ENCODE results near the gene CLDN20.
"Not testable (repeated sequence)": the region's sequence is repeated elsewhere in the genome, so short reads cannot be mapped to it uniquely, and the experiment has no call there.

The CLDN20 gene, protein sequence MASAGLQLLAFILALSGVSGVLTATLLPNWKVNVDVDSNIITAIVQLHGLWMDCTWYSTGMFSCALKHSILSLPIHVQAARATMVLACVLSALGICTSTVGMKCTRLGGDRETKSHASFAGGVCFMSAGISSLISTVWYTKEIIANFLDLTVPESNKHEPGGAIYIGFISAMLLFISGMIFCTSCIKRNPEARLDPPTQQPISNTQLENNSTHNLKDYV

DNA sequence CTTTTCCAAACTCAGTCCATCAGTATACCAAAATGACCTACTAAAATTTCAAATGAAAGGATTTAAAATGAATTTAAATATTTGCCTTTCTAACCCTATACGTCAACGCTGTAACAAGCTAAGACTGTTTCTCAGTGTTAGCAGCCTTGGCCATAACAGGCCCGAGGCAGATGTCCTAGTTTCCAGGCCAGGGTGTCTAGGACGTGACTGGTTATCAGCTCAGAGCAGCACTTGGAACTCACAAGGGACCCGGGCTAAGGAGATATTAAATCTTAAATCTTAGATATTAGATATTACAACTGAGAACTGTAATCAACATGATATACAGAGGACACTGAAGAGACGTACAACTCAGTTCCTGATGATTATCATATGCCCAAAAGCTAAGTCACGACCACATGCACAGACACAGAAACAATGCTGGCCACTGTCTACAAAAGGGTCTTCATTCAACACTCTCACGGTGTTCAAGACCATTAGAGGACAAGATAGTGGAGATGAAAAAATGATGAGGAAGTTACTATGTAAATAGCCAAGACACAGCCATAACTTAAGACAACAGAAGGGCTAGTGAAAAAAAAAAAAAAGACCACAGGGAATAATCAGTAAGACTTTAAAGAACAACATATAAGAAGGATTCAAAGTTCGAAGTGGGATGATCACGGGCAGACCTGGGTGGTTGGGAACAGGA is at the start of gene CLDN20:
CLDN20 (plus strand) TSS at position 641 of the 691 bp plus-strand sequence. CDS start 11,707 bp downstream, outside the sequence.
- no peak for DNase-seq (ENCODE audit: low spot score)

DNA sequence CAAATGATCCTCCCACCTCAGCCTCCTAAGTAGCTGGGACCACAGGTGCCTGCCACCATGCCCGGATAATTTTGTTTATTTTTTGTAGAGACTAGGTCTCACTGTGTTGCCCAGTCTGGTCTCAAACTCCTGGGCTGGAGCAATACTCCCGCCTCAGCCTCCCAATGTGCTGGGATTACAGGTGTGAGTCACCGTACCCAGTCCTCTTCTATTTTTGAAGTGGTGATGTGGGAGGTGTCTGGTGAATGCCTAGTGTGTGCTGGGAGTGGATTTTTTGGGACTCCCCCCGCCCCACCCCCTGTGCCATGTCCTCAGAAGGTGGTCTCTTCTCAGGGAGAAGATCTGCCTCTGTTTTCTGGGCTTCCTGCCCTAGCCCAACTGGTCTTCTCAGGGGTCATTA is 47.9 kb upstream of the CLDN20 start:
- no peak for DNase-seq (ENCODE audit: low spot score)

DNA sequence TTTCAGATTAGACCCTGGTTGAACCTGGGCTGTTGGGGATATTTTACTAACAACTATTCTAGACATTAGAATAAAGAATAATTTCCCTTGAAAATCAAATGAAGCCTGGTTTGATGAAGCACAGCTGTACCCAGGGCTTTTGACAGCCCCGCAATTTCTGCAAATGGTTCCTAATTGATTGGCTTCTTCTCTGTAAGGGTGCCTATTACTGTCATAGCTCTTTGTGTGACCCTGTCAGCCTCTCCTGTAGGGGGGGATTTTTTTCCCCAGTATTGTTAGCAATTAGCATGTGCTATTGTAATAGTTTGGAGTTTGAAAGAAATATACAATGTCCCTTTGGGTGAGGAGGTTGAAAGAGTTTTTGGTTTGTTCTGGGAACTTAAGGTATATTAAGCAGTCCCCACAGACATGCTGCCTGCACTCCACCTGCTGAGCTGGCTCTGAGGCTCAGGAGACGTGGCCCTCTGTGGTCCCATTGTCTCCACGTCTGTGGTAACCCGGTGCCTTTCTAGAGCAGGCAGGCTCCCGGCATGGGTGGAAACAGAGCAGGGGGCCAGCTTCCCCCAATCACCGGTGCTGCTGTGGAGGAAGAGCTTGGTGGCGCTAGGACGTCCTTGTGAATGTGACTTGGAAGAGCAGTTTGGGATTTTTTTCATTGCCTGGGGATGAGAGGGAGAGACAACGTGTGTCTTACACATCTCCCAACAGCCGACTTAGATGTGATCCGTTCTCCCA is 47.3 kb upstream of the CLDN20 start:
- no peak for DNase-seq (ENCODE audit: low spot score)

DNA sequence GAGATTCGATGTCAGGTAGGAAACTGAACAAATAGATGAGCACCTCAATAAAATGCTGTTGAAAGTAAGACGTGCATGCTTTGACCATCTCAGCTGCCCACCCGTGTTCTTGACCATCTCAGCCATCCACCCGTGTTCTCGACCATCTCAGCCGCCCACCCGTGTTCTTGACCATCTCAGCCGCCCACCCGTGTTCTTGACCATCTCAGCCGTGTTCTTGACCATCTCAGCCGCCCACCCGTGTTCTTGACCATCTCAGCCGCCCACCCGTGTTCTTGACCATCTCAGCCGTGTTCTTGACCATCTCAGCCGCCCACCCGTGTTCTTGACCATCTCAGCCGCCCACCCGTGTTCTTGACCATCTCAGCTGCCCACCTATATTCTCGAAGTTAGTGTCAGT is 45.1 kb upstream of the CLDN20 start:
- not testable (repeated sequence) for DNase-seq (ENCODE audit: low spot score)

DNA sequence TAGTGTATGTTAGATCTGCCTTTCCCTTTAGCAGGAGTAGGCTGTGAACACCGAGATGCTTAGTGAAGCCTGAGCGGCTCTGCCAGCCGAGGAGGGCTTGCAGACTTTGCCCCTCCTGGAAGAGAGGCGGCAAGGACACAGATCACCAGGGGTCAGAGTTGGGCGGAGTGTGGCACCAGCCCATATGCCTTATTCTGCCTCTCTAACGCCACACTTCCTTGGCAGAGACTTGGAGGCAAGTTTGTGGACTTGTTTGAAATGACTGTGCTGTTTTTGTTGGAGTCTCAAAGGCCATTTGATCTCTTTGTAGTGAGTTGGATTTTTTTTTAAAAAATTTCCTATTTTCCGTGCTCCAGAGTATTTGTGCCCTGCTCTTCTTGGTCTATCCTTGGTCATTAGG is 44.5 kb upstream of the CLDN20 start:
- no peak for DNase-seq (ENCODE audit: low spot score)

DNA sequence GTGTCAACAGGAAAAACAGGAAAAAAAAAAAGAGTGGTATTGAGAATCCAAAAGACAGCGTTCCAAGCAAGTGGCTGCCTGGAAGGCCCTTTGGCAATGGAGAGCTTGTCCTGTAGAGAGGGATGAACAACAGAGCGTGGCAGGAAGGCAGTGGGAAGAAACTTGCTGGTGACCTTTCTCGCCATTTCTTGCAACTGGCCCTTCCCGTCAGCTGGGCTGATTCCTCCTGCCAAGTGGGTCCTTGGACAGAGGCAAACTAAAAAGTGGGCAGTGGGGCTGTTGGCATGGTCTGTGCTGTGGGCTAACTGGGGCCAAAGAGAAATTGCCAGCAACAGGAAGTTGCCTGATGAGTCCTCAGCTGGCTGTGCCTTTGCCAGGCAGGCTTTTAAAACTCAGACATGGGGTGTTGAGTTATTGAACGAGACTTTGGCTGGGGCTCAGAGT is 43.9 kb upstream of the CLDN20 start:
- no peak for DNase-seq (ENCODE audit: low spot score)

DNA sequence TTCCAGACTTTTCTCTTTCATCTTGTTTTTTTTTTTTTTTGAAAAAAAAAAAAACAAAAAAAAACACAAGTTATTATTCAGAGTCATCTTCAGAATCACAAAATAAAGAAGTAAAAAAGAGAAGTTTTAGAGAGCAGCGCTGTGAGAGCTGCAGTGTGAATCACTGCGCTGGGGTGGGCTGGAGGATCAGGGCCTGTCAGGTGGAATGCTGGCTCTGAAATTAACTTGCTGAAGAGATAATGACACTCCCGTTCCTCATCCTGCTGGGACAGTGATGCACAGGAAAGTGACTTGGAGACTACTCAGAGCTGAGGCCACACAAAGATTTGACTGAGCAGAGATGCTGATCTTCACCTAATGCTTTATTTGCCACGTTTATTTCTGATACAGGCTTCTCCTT is 42.7 kb upstream of the CLDN20 start:
- DNase-seq (ENCODE audit: low spot score) = no peak

DNA sequence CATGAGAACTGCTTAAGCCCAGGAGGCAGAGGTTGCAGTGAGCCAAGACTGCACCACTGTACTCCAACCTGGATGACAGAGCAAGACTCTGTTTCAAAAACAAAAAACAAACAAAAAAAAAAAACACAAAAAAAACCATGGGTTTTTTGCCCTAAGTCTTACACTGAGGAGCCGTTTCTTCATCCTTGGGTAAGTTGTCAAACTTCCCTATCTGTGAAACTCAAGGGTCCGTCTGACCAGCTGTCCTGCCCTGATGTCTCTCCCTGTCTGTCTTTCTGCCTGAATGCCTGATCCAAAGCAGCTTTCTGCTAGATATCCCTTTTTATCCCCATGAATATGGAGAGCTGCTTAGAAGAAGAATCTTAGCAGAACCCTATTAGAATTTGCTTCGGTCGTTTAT is 41.3 kb upstream of the CLDN20 start:
- no peak for DNase-seq (ENCODE audit: low spot score)

DNA sequence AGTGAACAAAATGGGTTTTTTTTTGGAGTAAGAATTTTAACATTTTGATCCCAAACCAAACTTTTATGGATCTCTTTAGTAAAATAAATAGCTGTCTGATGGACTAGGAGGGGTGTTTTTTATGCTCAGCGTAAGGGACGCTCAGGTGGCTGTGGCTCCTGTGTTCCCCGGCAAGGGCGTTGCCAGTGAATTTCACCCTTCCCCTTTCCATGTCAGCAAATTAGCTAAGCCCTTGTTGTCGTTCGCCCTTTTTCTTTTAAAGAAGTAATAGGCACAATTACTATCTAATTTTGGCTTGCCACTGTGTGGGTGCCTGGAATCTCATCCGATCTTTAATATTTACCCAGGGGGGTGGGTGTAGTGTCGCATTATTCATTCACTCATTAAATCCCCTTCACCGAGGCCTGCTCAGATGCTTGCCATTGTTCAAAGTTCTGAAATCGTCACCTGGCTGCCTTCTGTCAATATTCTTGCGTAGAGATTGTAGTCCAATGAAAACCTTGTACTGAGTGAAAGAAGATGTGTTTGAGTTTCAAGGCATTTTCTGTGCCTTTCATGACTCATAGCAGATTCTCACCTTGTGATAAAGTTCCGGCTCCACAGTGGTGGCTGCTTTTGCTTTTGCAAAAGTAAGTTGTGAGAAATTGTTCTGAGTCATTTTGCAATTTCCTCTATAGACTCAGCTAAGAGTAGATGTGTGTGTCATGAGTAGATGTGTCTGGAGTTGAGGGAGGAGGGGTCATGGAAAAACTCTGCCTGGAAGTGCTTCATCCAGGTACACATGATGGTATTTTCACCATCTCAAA is 40.0 kb upstream of the CLDN20 start:
- DNase-seq (ENCODE audit: low spot score) = no peak

DNA sequence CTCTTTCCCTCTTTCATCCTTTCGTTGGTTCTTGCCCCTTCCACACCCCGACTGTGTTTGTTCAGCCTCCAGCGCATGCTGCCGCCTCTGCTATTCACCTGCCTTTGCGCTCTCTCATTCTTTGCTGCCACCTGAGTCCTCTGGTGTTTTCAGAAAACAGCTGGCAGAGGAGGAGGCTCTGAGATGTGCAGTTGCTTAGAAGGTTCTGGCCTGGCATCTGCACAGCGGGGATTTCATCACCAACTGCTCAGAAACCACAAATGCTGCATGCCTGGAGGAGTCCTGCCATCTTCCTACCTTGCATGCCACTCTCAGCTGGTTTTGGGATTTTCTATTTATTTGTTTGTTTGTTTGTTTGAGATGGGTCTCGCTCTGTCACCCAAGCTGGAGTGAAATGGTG is 39.2 kb upstream of the CLDN20 start:
- no peak for DNase-seq (ENCODE audit: low spot score)

DNA sequence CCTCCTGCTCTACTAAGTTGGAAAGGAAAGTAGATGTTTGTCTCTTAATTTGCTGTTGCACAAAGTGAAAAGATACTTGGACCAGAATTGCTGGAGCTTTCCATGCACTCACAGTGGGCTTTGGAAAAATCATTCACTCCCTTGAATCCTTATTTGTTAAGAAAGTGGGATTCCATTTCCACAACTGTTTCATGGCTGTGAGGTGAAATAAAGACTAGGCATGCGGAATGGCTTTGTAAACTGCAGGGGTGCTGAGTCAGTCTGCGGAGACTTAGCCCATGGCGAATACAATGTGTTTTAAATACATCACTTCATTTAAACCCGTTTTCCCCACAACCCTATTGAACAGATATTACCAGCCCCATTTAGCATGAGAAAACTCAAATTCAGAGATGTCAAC is 36.8 kb upstream of the CLDN20 start:
- no peak for DNase-seq (ENCODE audit: low spot score)

DNA sequence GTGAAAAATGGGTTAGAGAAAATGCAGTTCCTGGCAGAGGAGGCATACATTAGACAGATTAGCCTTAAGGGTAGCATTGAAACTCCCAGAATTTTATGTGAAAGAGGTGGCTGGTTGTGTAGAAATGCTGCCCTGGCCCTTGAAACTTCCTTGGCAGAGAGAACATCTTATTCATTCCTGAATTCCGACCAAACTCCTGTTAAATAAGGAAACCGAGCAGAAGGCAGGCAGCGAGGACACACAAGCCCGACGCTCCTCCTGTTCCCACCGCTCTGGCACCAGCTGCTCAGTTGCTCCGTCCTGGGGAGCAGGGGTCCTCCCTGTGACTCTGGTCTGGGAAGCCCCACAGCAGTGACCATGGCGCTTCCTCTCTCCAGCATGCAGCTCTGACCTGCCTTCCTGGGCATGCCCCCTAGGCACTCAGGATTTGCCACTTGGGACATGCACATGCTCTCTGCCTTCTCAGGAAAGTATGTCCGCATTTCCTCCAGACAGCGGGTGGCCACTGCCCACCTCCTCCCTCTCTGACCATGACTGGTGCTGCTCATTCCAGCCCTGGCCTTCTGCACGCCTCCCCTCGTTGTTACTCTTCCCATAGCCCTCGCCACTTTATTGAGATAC is 35.2 kb upstream of the CLDN20 start:
- no peak for DNase-seq (ENCODE audit: low spot score)

DNA sequence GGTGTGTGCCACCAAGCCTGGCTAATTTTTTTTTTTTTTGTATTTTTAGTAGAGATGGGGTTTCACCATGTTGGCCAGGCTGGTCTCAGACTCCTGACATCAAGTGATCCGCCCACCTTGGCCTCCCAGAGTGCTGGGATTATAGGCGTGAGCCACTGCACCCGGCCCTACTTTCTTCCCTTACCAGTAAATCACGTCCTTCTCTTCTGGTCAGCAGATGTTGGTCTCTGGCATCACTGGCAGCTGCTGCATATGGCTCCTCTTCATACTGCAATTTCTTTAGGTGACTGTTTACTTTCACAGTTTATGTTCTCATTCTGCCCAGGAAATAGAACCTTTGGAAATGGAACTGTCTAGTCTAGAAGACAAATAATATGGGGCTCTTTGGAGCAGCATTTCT is 32.8 kb upstream of the CLDN20 start:
- not testable (repeated sequence) for DNase-seq (ENCODE audit: low spot score)

DNA sequence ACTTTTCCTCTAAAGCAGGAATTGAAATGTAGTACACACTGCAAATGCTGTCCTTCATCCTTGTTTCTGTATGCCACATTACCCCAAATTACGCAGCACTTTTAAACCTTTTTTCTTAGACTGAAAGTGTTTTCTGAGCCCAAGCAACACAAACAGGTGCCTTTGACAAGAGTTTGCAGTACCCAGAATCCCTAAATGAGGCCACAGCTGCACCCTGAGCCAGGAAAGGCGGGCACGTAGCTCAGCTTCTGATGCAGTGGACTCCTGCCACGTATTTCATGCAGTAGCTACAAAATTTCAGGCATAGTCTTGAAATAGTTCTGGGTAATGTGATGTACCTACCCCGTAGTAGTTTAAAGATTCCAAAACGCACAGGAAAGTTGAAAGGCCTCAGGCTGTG is 31.0 kb upstream of the CLDN20 start:
- no peak for DNase-seq (ENCODE audit: low spot score)

DNA sequence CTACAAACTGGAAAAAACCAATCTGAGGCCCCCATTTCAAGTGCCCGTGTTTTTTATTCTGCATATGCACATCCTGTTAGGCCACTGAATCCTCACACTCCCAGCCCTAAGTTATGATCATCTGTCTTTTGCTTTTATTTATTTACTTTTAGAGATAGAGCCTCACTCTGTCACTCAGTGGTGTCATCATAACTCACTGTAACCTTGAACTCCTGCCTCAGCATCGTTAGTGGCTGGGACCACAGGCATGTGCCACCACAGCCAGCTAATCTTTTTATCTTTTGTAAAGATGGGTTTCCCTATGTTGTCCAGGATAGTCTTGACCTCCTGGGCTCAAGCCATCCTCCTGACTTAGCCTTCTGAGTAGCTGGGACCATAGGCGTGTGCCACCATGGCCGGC is 29.6 kb upstream of the CLDN20 start:
- no peak for DNase-seq (ENCODE audit: low spot score)

DNA sequence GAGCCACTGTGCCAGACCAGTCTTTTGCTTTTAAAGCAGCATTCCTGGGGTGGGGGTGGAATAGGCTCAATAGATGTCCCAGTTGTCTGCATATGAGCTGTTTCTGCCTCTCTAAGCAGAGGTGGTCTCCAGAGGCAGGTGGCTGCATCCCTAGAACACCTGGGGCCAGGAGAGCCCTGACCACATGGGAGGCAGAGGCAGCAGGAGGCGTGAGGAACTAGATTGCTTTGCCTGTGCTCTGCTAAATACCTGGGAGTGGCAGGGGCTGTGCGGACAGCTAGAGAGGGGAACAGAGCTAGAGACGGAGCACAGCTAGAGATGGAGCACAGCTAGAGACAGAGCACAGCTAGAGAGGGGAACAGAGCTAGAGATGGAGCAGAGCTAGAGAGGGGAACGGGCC is 29.1 kb upstream of the CLDN20 start:
- DNase-seq (ENCODE audit: low spot score) = no peak

DNA sequence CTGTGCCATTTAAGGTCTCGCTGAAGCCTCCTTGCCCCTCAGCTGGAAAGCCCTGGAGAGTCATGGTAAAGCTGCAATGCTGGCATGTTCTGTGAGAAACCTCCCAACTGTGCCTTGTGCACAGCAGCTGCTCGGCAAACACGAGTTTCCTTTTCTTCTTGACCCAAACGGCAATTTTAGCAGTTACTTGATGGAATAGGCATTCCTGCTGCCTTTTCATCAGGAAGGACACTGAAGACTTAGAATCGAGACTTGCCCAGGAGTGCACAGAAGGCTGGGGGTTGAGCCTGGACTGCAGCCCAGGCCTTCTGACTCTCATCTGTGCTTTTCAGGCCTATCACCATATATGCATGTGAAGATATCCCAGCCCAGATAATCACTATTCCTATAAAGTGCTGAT is 28.7 kb upstream of the CLDN20 start:
- no peak for DNase-seq (ENCODE audit: low spot score)

DNA sequence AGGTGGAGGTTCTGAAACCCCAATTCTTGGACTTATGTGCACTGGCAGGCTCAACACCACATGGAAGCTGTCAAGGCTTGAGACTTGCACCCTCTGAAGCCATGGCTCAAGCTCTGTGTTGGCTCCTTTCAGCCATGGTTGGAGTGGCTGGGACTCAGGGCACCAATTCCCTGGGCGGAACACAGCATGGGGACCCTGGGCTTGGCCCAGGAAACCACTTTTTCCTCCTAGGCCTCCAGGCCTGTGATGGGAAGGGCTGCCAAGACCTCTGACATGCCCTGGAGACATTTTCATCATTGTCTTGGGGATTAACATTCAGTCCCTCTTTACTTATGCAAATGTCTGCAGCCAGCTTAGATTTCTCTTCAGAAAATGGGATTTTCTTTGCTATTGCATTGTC is 26.2 kb upstream of the CLDN20 start:
- DNase-seq (ENCODE audit: low spot score) = no peak

DNA sequence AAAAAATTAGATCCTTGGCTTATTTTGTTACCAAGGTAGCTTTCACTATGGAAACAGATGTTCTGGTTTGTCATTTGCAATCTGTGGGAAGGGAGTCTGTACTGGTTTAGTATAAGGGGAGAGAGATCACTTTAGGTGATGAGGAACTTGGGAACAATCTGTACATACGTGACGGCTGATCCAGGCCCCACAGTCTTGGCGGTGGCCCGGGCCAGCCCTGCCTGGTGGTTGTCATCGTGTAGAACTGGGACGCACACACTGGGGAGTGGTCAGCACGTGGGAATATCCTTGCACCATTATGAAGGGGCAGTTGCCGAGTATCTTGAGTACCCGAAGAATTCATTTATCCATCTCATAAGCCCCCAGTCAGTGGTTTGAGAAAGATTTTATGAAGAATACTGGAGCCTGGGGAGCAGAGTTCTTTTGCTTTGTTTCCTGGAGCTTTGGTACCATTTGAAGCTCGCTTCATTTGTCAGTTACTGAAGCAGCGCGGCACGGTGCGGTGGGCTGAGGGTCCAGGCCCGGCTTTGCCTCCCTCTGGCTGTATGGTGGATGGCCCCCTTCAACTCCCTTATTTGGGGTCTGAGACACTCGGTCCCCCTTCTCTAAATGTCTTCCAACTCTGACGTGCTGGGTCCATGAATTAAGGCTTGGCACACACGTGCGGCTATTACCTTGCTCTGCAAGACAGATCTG is 22.8 kb upstream of the CLDN20 start:
- DNase-seq (ENCODE audit: low spot score) = no peak

DNA sequence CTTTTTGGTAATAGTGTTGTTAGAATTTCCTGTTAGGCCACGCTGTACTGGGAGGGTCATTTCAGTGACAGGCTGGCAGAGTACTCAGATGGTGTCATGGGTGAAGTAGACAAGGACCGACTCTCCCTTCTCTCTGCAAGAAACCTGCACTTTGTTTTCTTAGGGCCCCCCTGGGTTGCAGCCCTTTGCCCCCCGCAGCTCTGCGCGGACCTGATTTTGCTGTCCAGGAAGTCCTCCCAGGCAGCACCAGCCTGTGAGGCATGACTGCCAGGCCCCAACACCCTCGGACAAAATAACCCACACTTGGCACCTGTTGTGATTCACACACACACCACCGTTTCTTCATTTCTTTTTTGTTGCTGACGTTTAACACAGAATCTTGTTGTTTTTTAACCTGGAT is 21.8 kb upstream of the CLDN20 start:
- no peak for DNase-seq (ENCODE audit: low spot score)

DNA sequence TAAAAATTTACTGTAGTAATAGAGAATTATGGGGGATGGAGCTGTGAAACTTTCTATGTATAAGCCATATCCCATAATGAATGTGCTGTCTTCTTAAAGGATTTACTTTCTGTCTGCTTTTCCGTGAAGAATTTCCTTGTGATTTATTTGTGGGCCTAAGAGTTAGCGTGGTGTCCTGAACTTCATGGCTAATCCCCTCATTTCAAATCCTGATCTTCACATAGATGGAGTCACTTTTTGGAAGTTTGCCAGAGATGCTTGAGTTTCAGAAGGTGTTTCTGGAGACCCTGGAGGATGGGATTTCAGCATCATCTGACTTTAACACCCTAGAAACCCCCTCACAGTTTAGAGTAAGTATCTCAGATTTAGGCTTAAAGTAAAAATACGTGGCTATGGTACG is 19.4 kb upstream of the CLDN20 start:
- no peak for DNase-seq (ENCODE audit: low spot score)
